GM21717 (cell line): Measurements from ENCODE around the gene NCOA5.

Source experiments
- ATAC-seq: cut with Tn5 transposase; IDR thresholded peaks from one replicate; pipeline ENCODE4 v1.9.1; 2021; ENCODE audit warnings: mild to moderate bottlenecking, moderate library complexity; ENCODE audit not compliant: unreplicated experiment

NCOA5 gene

GRCh38 chr20:46089417-46090388, at the start of gene NCOA5:
NCOA5 (minus strand) TSS chr20:46089962; CDS start chr20:46079424, 10,538 bp downstream.
- ATAC-seq, result peak; percentile 75

- no peak for ATAC-seq
These were observed 49.6 kb upstream of the NCOA5 start for GRCh38 chr20:46139266-46139889.

DNA sequence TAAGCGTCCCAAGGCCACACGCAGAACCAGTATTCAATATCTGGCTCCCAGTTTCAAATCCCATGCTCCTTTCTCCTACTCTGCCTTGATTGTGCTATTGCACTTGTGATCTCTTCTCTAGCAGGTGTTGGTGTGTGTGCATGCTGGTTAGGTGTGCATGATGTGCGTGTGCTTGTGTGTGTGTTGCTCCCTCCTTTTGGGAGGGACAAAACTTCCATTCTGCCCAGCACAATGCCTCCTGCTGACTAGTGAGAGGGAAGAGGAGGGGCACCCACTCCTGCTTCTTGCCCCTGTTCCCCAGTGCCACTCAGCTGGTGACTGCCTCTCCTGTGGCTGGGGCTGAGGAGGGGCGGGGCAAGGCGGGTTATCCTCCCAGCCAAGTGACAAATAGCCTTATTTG, 48.1 kb upstream of the NCOA5 start:
- no peak for ATAC-seq

GRCh38 chr20:46135856-46136633, 46.3 kb upstream of the NCOA5 start:
- ATAC-seq, result no peak

DNA sequence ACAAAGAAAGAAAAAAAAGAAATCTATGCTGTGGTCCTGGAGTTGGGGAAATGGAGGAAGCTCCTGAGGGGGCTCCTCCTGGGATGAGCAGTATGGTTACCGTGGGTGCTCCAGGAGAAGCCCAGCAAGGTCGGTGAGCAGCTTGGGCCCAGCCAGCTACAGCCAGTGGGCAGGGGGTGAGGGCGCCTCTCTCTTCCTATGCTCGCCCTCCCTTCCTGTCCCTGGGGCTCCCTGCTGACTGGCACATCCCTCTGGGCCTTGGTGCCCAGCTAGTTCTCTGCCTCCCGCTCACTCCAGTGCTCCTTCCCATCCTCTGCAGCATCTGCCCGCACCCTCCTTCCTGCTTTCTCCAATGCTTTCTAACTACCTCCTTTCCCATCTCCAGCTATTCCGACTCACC, 45.0 kb upstream of the NCOA5 start:
- ATAC-seq, result no peak

- no peak for ATAC-seq
These were observed 44.3 kb upstream of the NCOA5 start for GRCh38 chr20:46133886-46134654.

DNA sequence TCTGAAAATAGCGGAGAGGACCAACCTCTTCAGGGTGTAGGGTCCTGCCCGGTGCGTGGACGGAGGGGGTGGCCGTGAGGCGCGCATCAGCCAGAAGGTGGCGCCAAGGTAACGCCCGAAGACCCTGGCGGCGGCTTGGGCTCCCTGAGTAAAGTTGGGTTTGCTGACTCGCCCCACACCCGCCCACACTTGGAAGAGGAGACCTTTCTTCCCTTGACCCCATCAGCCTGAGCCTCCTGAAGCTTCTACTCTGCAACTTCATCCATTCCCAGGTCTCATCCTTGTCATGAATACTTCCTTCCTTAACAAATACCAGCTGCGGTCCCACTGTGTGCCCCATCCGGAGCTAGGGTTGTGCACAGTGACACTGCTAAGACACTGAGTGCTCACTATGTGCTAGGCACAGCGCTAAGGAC, 43.0 kb upstream of the NCOA5 start:
- ATAC-seq, result no peak

- no peak for ATAC-seq
These were observed 41.6 kb upstream of the NCOA5 start for GRCh38 chr20:46131396-46131795.

DNA sequence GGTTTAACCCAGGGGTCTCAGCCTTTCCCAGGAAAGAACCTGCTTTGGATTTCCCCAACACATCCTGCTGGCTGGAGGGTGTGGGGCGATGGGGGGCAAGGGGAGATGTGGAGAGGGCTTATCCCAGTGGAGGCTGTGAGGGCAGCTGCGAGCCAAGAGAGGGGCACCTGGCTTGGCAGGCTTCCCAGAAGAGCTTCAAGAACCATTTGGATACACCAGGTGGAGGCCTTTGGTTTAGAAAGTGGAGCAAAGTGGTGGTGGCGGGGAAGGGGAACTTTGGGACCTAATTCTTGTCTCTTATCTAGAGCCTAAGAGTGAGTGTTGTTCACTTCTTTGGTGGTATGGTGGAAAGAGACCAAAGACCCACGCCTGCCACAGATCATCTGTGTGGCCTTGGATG, 40.8 kb upstream of the NCOA5 start:
- no peak for ATAC-seq

- no peak for ATAC-seq
These were observed 40.3 kb upstream of the NCOA5 start for GRCh38 chr20:46129955-46130481.

DNA sequence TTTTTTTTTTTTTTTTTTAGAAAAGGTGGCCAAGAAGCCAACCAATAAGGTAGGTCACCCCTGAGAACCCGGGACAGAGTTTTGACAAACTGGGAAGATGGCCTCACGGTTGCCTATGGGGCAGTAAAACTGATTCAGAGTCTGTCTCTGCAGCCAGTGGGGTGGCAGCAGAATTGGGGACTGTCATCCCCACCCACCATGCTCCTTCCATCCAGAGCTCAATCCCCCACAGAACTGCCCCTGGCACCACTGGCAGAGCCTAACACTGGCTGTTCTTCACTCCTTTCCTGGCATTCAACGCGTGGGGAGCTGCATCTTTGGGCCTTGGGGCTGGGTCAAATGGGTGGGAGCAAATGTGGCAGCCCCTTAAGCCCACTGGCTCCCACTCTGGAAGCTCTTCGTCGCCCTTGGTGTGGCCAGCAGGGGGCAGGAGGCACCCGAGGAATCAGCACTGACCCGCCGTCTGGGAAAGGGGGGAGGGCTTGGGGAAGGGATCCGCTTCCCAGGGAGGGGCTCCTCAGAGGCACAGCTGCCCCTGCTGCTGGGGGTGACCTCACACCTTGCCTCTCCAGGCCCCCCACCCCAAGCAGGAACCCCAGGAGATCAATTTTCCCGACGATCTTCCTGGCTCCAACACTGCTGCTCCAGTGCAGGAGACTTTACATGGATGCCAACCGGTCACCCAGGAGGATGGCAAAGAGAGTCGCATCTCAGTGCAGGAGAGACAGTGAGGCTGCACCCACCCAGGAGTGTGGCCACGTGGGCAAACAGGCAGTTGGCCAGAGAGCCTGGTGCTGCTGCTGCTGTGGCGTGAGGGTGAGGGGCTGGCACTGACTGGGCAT, 38.8 kb upstream of the NCOA5 start:
- ATAC-seq, result no peak

DNA sequence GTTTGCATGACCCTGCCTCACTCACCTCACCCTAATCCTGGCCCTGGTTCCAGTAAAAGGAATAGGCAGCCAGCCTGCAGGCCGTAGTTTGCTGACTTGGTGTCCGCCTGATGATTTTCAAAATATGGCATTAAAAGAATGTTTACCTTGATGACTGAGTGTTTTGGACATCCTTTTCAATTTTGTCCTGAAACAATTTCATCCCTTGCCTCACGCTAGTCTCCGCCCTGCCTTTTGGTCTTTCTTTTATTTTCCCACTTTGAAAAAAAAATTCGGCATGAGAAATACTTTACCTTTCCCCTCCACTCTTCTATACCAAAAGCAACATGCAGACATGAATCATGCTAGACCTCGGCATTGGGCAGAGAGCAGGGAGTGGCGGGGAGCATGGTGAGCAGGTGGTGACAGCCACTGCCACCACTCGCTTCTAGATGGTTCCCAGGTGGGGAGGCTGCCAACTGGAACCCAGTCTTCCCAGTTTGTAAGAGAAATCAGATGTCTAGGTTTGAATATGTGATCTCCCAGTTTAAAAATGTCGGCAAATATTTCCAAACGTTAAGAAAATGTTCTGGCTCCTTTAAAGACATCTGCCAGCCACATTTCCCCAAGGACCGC, 37.7 kb upstream of the NCOA5 start:
- ATAC-seq, result no peak

- ATAC-seq, result no peak
These were observed 36.8 kb upstream of the NCOA5 start for GRCh38 chr20:46126440-46127056.

- no peak for ATAC-seq
These were observed 33.9 kb upstream of the NCOA5 start for GRCh38 chr20:46123482-46124245.

DNA sequence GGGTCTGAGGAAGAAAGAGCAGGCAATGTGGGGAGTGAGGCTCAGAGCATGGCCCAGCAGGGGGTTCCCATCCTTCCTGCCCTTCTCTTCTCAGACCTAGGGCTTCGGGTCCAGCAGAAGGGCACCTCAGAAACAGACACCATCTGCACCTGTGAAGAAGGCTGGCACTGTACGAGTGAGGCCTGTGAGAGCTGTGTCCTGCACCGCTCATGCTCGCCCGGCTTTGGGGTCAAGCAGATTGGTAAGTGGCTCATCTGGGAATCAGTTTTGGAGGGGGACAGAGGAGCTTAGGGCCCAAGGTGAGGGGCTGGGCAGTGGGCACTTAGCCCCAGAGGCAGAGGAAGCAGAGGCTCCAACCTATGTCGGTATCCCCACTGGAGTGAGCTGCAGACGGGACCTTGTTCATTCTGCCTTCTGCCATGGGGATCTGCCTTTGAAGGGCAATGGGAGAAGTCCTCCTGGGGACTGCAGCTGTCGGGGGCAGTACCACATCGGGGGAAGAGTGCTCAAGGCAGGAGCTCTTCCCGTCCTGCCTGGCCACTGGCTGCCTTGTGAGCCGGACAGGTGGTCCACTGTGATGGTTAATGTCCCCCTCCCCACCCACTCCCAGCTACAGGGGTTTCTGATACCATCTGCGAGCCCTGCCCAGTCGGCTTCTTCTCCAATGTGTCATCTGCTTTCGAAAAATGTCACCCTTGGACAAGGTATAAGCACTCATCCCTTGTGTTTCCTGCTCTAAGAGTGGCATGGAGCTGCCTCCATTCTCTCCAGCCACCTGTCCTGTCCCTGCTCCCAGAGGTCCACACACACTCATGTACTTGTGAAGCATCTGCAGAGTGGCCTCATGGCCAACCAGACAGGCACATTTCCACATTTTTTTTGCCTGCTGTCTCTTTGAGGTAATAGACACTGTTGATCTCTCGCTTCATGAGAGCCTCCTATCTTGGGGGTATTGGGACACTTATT, 33.0 kb upstream of the NCOA5 start:
- ATAC-seq, result no peak

DNA sequence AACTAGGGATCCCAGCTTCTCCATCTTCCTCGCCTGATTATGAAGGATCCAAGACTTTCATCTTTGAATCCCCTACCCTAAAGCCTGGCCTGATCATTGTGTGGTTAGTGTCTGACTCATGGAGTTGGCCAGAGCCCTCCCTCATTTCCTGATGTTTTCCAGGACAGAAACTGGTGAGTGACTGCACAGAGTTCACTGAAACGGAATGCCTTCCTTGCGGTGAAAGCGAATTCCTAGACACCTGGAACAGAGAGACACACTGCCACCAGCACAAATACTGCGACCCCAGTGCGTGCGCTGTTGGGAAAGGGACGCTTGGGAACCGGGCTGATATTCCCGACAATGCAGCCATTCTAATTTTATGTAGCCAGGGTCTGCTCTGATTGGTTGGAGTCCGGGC, 32.3 kb upstream of the NCOA5 start:
- no peak for ATAC-seq
